Measurements from ENCODE around the gene LSG1. TPM values are rescaled to one million over a fixed set of nuclear protein-coding genes. Genes with fewer than 3 reads are reported as not detected.

Gene LSG1
- total RNA-seq, 4 donors from 2014 or later, result 18.7 to 69.9 (median 52.8) TPM

GRCh38 chr3:194676471-194676870 lies 4.5 kb upstream of the LSG1 start:
- no peaks in the 10 kb centered on the region for H3K36me3 ChIP-seq
- TF ChIP-seq POLR2A (IDR thresholded peaks at IDR 0.05) (no peak), EP300 (IDR thresholded peaks at IDR 0.05; ENCODE audit: low read depth) (no peak), POLR2AphosphoS5 (IDR thresholded peaks at IDR 0.05) (no peak), CTCF (IDR thresholded peaks at IDR 0.05) (no peak)
- intact Hi-C loops (cut with DNase I; ENCODE audit: low total_unique reads), result no loop called here
- peaks cover 0 to 6% (median 2%) of the 10 kb centered on the region in 4 donors for H3K4me1 ChIP-seq
- H3K9me3 ChIP-seq, result no peaks in the 10 kb centered on the region
- no peak overlapping the region for H3K27ac ChIP-seq
- in situ Hi-C loops (cut with MboI; ENCODE audit: low pct_ligation_motif_present in 1 of 4, low pct_unique_long_range_greater_than_20kb in 1 of 4, low sequenced_read_pairs in 3 of 4), result loop anchor here (10.0 to 25.0 kb wide), 6 partner anchors 286 to 861 kb away; partner anchors contain the start of gene PPP1R2 (in 2 of the 4)
- 73 to 80% methylated on average over 1 of the region's 1 CpG for WGBS, 2 donors (ENCODE audit: low coverage in 1 of 2)
- no peak for DNase-seq
- no peak overlapping the region for H3K4me3 ChIP-seq
- peaks cover 3% of the 10 kb centered on the region for H3K27me3 ChIP-seq

GRCh38 chr3:194675680-194676079 lies 3.7 kb upstream of the LSG1 start:
- Histone ChIP-seq H3K9me3 (no peaks in the 10 kb centered on the region), H3K27me3 (peaks cover 3% of the 10 kb centered on the region), H3K27ac (no peak overlapping the region), H3K4me3 (no peak overlapping the region), H3K36me3 (no peaks in the 10 kb centered on the region), H3K4me1 (peaks cover 7 to 13% (median 9%) of the 10 kb centered on the region in 4 donors)
- WGBS, 2 donors (ENCODE audit: low coverage in 1 of 2), result 25 to 44% methylated on average over 4 of the region's 4 CpGs
- DNase-seq, result no peak
- intact Hi-C loops (cut with DNase I; ENCODE audit: low total_unique reads) (no loop called here), in situ Hi-C loops (cut with MboI; ENCODE audit: low pct_ligation_motif_present in 1 of 4, low pct_unique_long_range_greater_than_20kb in 1 of 4, low sequenced_read_pairs in 3 of 4) (loop anchor here (10.0 to 25.0 kb wide), 6 partner anchors 287 to 862 kb away; partner anchors contain the start of gene PPP1R2 (in 2 of the 4))
- TF ChIP-seq POLR2A (IDR thresholded peaks at IDR 0.05), result no peak
- TF ChIP-seq CTCF (IDR thresholded peaks at IDR 0.05), result no peak
- no peak for TF ChIP-seq POLR2AphosphoS5 (IDR thresholded peaks at IDR 0.05)
- TF ChIP-seq EP300 (IDR thresholded peaks at IDR 0.05; ENCODE audit: low read depth), result no peak

GRCh38 chr3:194675081-194675640 lies 3.2 kb upstream of the LSG1 start:
- Histone ChIP-seq H3K27me3 (peaks cover 3% of the 10 kb centered on the region), H3K36me3 (no peaks in the 10 kb centered on the region), H3K27ac (no peak overlapping the region), H3K9me3 (no peaks in the 10 kb centered on the region), H3K4me3 (no peak overlapping the region), H3K4me1 (peaks cover 12 to 18% (median 14%) of the 10 kb centered on the region in 4 donors)
- 59 to 71% methylated on average over 6 to 12 of the region's 12 CpGs for WGBS, 2 donors (ENCODE audit: low coverage in 1 of 2)
- intact Hi-C loops (cut with DNase I; ENCODE audit: low total_unique reads), result no loop called here
- DNase-seq, result no peak
- TF ChIP-seq POLR2AphosphoS5 (IDR thresholded peaks at IDR 0.05) (no peak), EP300 (IDR thresholded peaks at IDR 0.05; ENCODE audit: low read depth) (no peak)
- in situ Hi-C loops (cut with MboI; ENCODE audit: low pct_ligation_motif_present in 1 of 4, low pct_unique_long_range_greater_than_20kb in 1 of 4, low sequenced_read_pairs in 3 of 4), result loop anchor here (10.0 to 25.0 kb wide), 6 partner anchors 287 to 862 kb away; partner anchors contain the start of gene PPP1R2 (in 2 of the 4)

GRCh38 chr3:194673761-194674160 lies 1.8 kb upstream of the LSG1 start:
- 80 to 83% methylated on average over 1 to 3 of the region's 3 CpGs for WGBS, 2 donors (ENCODE audit: low coverage in 1 of 2)
- Histone ChIP-seq H3K27me3 (peaks cover 3% of the 10 kb centered on the region), H3K36me3 (no peaks in the 10 kb centered on the region), H3K9me3 (no peaks in the 10 kb centered on the region), H3K4me3 (no peak overlapping the region), H3K27ac (no peak overlapping the region), H3K4me1 (peaks cover 13 to 23% (median 14%) of the 10 kb centered on the region in 4 donors)
- no peak for TF ChIP-seq CTCF (IDR thresholded peaks at IDR 0.05)
- TF ChIP-seq POLR2AphosphoS5 (IDR thresholded peaks at IDR 0.05), result no peak
- no peak for TF ChIP-seq EP300 (IDR thresholded peaks at IDR 0.05; ENCODE audit: low read depth)
- TF ChIP-seq POLR2A (IDR thresholded peaks at IDR 0.05), result no peak
- intact Hi-C loops (cut with DNase I; ENCODE audit: low total_unique reads), result no loop called here
- DNase-seq, result no peak
- in situ Hi-C loops (cut with MboI; ENCODE audit: low pct_ligation_motif_present in 1 of 4, low pct_unique_long_range_greater_than_20kb in 1 of 4, low sequenced_read_pairs in 3 of 4), result loop anchor here in 3 of 4 donors (10.0 to 25.0 kb wide), 4 partner anchors 441 to 864 kb away; partner anchors contain the start of gene PPP1R2 (in 1 of the 3)

Data from transverse colon (tissue), 4 donors.